Lower leg skin (tissue), 4 donors: Measurements from ENCODE around the gene PRICKLE2. TPM values are rescaled to one million over a fixed set of nuclear protein-coding genes. Genes with fewer than 3 reads are reported as not detected.

Experiments used
- DNase-seq, 2 donors: peaks; one replicate each; pipeline ENCODE4 v3.0.0-alpha.2; 2019; ENCODE audit warnings: low spot score in 2 of 2
- H3K4me3 ChIP-seq: fragments of 200-600 bp; sonication (generic); 2 replicates; pipeline ENCODE4 v1.5.1; 2017; ENCODE audit warnings: mild to moderate bottlenecking, low read depth; ENCODE audit not compliant: poor library complexity, severe bottlenecking
- CTCF ChIP-seq, 3 donors: fragments of 450-650 bp; IDR thresholded peaks; one replicate each; pipeline ENCODE4 v1.5.1; 2016; ENCODE audit warnings: antibody characterized with exemption in 3 of 3, mild to moderate bottlenecking in 3 of 3, moderate library complexity in 2 of 3
- POLR2A ChIP-seq, 2 donors: fragments of 450-650 bp; IDR thresholded peaks; one replicate each; pipeline ENCODE4 v1.6.1; 2016 to 2017; ENCODE audit warnings: antibody characterized with exemption in 2 of 2, mild to moderate bottlenecking in 1 of 2, moderate library complexity in 1 of 2
- WGBS, 2 donors: methylation state at CpG; one replicate each; pipeline ENCODE4 v1.1.5; 2018; 5-methylcytosine and 5-hydroxymethylcytosine counted together
- intact Hi-C: fragments of 100-400 bp; cut with DNase I; formaldehyde crosslinking; loops from one replicate; pipeline ENCODE4 v1.15.0; 2023; ENCODE audit warnings: low total_unique reads
- total RNA-seq, 4 donors: library from RNA; depleted of rRNA; stranded (reverse); fragments of >200 nt; gene quantifications; one replicate each; pipeline ENCODE4 v1.1.0, GENCODE V29; 2016

PRICKLE2 gene
- total RNA-seq, 4 donors from 2014 or later, result 10.2 to 18.7 (median 11.7) TPM

GRCh38 chr3:64150623-64151207, 74.6 kb downstream of the PRICKLE2 start:
- DNase-seq, result peak in 1 of 2 donors; percentile 31
- intact Hi-C loops, result loop anchor here (1.0 kb wide), 1 partner anchor 32 kb away; no protein-coding TSS in a partner anchor
- no peak overlapping the region for H3K4me3 ChIP-seq
- TF ChIP-seq POLR2A (IDR thresholded peaks at IDR 0.05), result no peak
- TF ChIP-seq CTCF (IDR thresholded peaks at IDR 0.05), result no peak
- 55 to 58% methylated on average over 13 of the region's 13 CpGs for WGBS, 2 donors

- TF ChIP-seq CTCF (IDR thresholded peaks at IDR 0.05) (no peak), POLR2A (IDR thresholded peaks at IDR 0.05) (no peak)
- H3K4me3 ChIP-seq, result no peak overlapping the region
- intact Hi-C loops, result loop anchor here (1.0 kb wide), 1 partner anchor 32 kb away; no protein-coding TSS in a partner anchor
- peak in 1 of 2 donors; percentile 50 for DNase-seq
- 77 to 80% methylated on average over 6 of the region's 6 CpGs for WGBS, 2 donors
These were observed 75.4 kb downstream of the PRICKLE2 start for GRCh38 chr3:64149886-64150285.

- 86% methylated on average over 10 of the region's 10 CpGs for WGBS, 2 donors
- no peak overlapping the region for H3K4me3 ChIP-seq
- intact Hi-C loops, result no loop called here
- TF ChIP-seq CTCF (IDR thresholded peaks at IDR 0.05) (no peak), POLR2A (IDR thresholded peaks at IDR 0.05) (no peak)
- DNase-seq, result peak in 1 of 2 donors; percentile 43
These were observed 76.2 kb downstream of the PRICKLE2 start for GRCh38 chr3:64148955-64149653.

GRCh38 chr3:64147211-64147610, 78.1 kb downstream of the PRICKLE2 start:
- DNase-seq, result peak in 1 of 2 donors; percentile 80
- no peak overlapping the region for H3K4me3 ChIP-seq
- no peak for TF ChIP-seq POLR2A (IDR thresholded peaks at IDR 0.05)
- no peak for TF ChIP-seq CTCF (IDR thresholded peaks at IDR 0.05)
- intact Hi-C loops, result no loop called here
- WGBS, 2 donors, result 91 to 96% methylated on average over 13 of the region's 13 CpGs

- no peak for DNase-seq
- no peak for TF ChIP-seq CTCF (IDR thresholded peaks at IDR 0.05)
- no peak for TF ChIP-seq POLR2A (IDR thresholded peaks at IDR 0.05)
- H3K4me3 ChIP-seq, result no peak overlapping the region
- 73 to 83% methylated on average over 2 of the region's 2 CpGs for WGBS, 2 donors
- intact Hi-C loops, result no loop called here
These were observed 79.8 kb downstream of the PRICKLE2 start for GRCh38 chr3:64145438-64145837.
